T-cell (primary cell): ENCODE data around the gene NCOA7. TPM values are rescaled to one million over a fixed set of nuclear protein-coding genes. Genes with fewer than 3 reads are reported as not detected.
A peak's percentile ranks its signal among the peaks of the same experiment; 100 is the strongest.

Experiments
- ATAC-seq, 4 experiments: fragments of 200-7000 bp in 3 of 4; fragments of 150-1000 bp in 1 of 4; cut with Tn5 transposase; replicated peaks in 1 of 4; 1 replicate in 3 of 4; 2 replicates in 1 of 4; pipeline ENCODE4 v1.10.0; 2021; ENCODE audit warnings: moderate library complexity in 3 of 4, mild to moderate bottlenecking in 2 of 4, moderate number of reproducible peaks in 1 of 4
- CTCF ChIA-PET, 2 donors: fragments of 300-600 bp; sonication (Branson Sonifier 250); formaldehyde crosslinking; loops; one replicate each; lab custom pipeline; 2022; ENCODE audit warnings: antibody characterized with exemption in 2 of 2; lab: Charles Lee
- POLR2A ChIA-PET, 2 donors: fragments of 300-600 bp; sonication (Branson Sonifier 250); formaldehyde crosslinking; loops; one replicate each; lab custom pipeline; 2022; ENCODE audit warnings: antibody characterized with exemption in 2 of 2; lab: Charles Lee
- DNase-seq, 35 experiments: peaks; one replicate each; pipeline versions ENCODE4 v3.0.0 to v3.0.0-alpha.2; 2013 to 2023
- H3K27ac ChIP-seq: one replicate; pipeline ENCODE4 v1.5.1; 2013; ENCODE audit warnings: low read length
- H3K27me3 ChIP-seq, 2 experiments: replicated peaks in 1 of 2; 1 replicate in 1 of 2; 2 replicates in 1 of 2; pipeline versions ENCODE4 v1.6.1 to v1.7.0; 2013; ENCODE audit warnings: low read length in 1 of 2, mixed read lengths in 1 of 2; ENCODE audit not compliant: control insufficient read depth in 2 of 2, insufficient read depth in 2 of 2; ENCODE audit errors: extremely low read depth in 1 of 2
- H3K36me3 ChIP-seq, 2 donors: 1 replicate in 1 of 2; 2 replicates in 1 of 2; pipeline versions ENCODE4 v1.6.1 to v1.7.0; 2013; ENCODE audit warnings: low read length in 1 of 2; ENCODE audit not compliant: control insufficient read depth in 2 of 2, insufficient read depth in 1 of 2; ENCODE audit errors: extremely low read depth in 1 of 2
- H3K4me1 ChIP-seq, 2 experiments: 1 replicate in 1 of 2; 2 replicates in 1 of 2; pipeline versions ENCODE4 v1.6.1 to v1.7.0; 2013; ENCODE audit warnings: low read length in 2 of 2, mixed read lengths in 1 of 2; ENCODE audit not compliant: insufficient read depth in 2 of 2, control insufficient read depth in 1 of 2; ENCODE audit errors: extremely low read depth in 1 of 2
- H3K4me3 ChIP-seq, 2 donors: 1 replicate in 1 of 2; 2 replicates in 1 of 2; pipeline versions ENCODE4 v1.5.1 to v1.7.0; 2013; ENCODE audit warnings: mild to moderate bottlenecking in 2 of 2, low read length in 1 of 2, moderate library complexity in 1 of 2; ENCODE audit not compliant: control insufficient read depth in 1 of 2; ENCODE audit errors: extremely low read depth in 1 of 2
- H3K9me3 ChIP-seq: 2 replicates; pipeline ENCODE4 v1.7.0; 2013
- H3K27ac Mint-ChIP-seq, 2 donors: one replicate each; pipeline ENCODE4 v1.8.0; 2020 to 2021; ENCODE audit warnings: mild to moderate bottlenecking in 2 of 2, mixed read lengths in 2 of 2
- H3K27me3 Mint-ChIP-seq, 2 donors: one replicate each; pipeline ENCODE4 v1.8.0; 2021 to 2022; ENCODE audit warnings: mixed read lengths in 2 of 2
- H3K36me3 Mint-ChIP-seq: one replicate; pipeline ENCODE4 v1.8.0; 2021; ENCODE audit warnings: mixed read lengths
- H3K4me1 Mint-ChIP-seq, 3 donors: one replicate each; pipeline ENCODE4 v1.8.0; 2020 to 2022; ENCODE audit warnings: mixed read lengths in 3 of 3, mild to moderate bottlenecking in 1 of 3
- H3K4me3 Mint-ChIP-seq, 3 donors: one replicate each; pipeline ENCODE4 v1.8.0; 2020 to 2022; ENCODE audit warnings: mild to moderate bottlenecking in 3 of 3, mixed read lengths in 3 of 3, moderate library complexity in 3 of 3
- H3K9me3 Mint-ChIP-seq, 3 donors: one replicate each; pipeline ENCODE4 v1.8.0; 2020 to 2022; ENCODE audit warnings: mixed read lengths in 3 of 3
- WGBS: methylation state at CpG from one replicate; pipeline ENCODE4 v1.1.5; 2013; ENCODE audit warnings: missing lambda C conversion rate; ENCODE audit not compliant: insufficient coverage; 5-methylcytosine and 5-hydroxymethylcytosine counted together
- total RNA-seq, 35 experiments: library from RNA in 6 of 35; stranded (reverse) in 6 of 35; fragments of 120-200 nt in 1 of 35; gene quantifications; one replicate each; pipeline versions ENCODE4 v1.2.1 to v1.2.4 and lab custom pipeline; 2013 to 2026

NCOA7 gene
- total RNA-seq, 5 donors from 2014 or later (not counting 1 experiment from before 2014, with no cell fraction given) = 40.3 to 51.6 (median 46.4) TPM

DNA sequence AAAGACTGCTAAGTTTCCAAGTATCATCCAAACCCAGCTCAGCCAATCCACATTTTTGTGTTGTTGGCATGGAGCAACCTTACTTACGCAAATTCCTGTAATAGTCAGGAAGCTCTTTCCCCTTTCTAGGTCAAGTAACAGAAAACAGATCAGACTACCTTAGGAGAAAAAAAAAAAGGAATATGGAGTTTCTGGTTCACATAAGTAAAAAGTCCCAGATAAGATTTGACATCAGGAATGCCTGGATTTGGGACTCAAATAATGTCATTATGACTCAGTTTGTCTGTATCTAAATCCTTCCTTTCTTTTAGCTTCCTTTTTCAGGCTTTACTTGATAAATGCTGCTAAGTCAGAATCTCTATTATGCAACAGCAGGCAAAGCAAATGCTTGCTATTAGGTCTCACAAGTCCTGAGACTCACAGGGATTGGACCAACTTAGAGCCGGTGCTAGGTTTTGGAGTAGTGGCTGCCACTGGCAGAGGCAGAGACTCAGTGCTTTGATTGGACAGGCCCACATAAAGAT lies 44.5 kb downstream of the NCOA7 start:
- H3K4me1 ChIP-seq = peaks cover 18 to 27% of the 10 kb centered on the region in 2 experiments
- H3K27me3 Mint-ChIP-seq = no peaks in the 10 kb centered on the region
- no peaks in the 10 kb centered on the region for H3K27me3 ChIP-seq
- no peak overlapping the region for H3K4me3 Mint-ChIP-seq
- H3K36me3 ChIP-seq = no peaks in the 10 kb centered on the region
- ChIA-PET CTCF (interaction anchor here in 1 of 2 donors (0.7 to 2.6 kb wide), 3 partner anchors 44 to 97 kb away, joined by 3 to 8 read pairs (median 4); no protein-coding TSS in a partner anchor), POLR2A (interaction anchor here in 1 of 2 donors (0.7 kb wide), 1 partner anchor 9 kb away, joined by 3 read pairs; no protein-coding TSS in a partner anchor)
- H3K4me1 Mint-ChIP-seq = peaks cover 50 to 69% (median 54%) of the 10 kb centered on the region in 3 donors
- WGBS = 100% methylated on average over 1 of the region's 2 CpGs
- no peak for ATAC-seq
- H3K27ac ChIP-seq = peak overlapping the region; percentile 8
- no peak for DNase-seq
- no peak overlapping the region for H3K4me3 ChIP-seq
- no peaks in the 10 kb centered on the region for H3K9me3 ChIP-seq
- H3K36me3 Mint-ChIP-seq = peaks cover 20% of the 10 kb centered on the region
- H3K9me3 Mint-ChIP-seq = no peaks in the 10 kb centered on the region
- H3K27ac Mint-ChIP-seq = peak overlapping the region in 1 of 2 donors; percentile 95

DNA sequence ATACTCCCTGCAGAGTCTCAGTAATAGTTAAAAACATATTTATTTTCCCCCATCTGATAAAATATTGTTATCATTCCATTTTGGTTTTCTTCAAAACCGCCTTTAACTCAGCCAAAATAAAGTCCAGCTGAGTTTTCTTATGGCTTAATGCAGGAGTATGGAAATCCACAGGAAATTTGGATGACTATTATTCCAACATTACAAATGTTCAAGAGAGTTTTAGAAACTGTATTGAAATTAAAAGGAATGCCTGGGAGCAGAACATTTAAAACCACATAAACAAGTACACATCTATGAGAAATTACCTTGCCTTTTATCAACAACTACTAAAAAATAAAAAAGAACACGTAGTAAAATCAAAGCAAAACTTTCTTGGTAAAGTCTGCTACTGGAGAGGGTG lies 45.7 kb downstream of the NCOA7 start:
- Mint-ChIP-seq H3K4me3 (no peak overlapping the region), H3K27me3 (no peaks in the 10 kb centered on the region), H3K4me1 (peaks cover 43 to 59% (median 44%) of the 10 kb centered on the region in 3 donors), H3K36me3 (peaks cover 20% of the 10 kb centered on the region), H3K27ac (no peak overlapping the region), H3K9me3 (no peaks in the 10 kb centered on the region)
- H3K27me3 ChIP-seq = no peaks in the 10 kb centered on the region
- no peak overlapping the region for H3K4me3 ChIP-seq
- no peaks in the 10 kb centered on the region for H3K9me3 ChIP-seq
- CTCF ChIA-PET = interaction anchor here in 1 of 2 donors (0.8 to 1.6 kb wide), 2 partner anchors 14 to 55 kb away, joined by 3 to 5 read pairs; no protein-coding TSS in a partner anchor
- DNase-seq (no peak), ATAC-seq (no peak)
- no peak overlapping the region for H3K27ac ChIP-seq
- WGBS = no CpG with 5 or more reads among the region's 2 CpGs
- peaks cover 15 to 27% of the 10 kb centered on the region in 2 experiments for H3K4me1 ChIP-seq
- H3K36me3 ChIP-seq = no peaks in the 10 kb centered on the region
- POLR2A ChIA-PET = no interaction called here

DNA sequence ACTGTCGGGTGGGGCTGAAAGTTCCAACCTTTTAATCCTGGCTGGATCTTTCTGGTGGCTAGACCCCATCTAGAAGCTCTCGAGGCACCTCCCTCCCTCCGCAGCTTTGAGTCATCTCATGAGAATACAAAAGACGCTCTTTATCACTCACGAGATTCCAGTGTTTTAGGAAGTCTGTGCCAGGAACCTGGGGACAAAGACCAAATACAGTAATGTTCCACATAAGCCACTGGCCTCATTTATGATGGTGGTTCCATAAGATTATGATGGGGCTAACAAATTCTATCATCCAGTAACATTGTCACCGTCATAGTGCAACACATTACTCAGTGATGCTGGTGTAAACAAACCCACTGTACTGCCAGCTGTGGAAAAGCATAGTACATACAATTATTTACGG lies 48.7 kb downstream of the NCOA7 start:
- Mint-ChIP-seq H3K4me1 (peaks cover 17 to 45% (median 27%) of the 10 kb centered on the region in 3 donors), H3K9me3 (no peaks in the 10 kb centered on the region), H3K27me3 (no peaks in the 10 kb centered on the region), H3K36me3 (peaks cover 17% of the 10 kb centered on the region), H3K27ac (no peak overlapping the region), H3K4me3 (no peak overlapping the region)
- CTCF ChIA-PET = no interaction called here
- no peak for DNase-seq
- no peaks in the 10 kb centered on the region for H3K9me3 ChIP-seq
- no peak for ATAC-seq
- POLR2A ChIA-PET = interaction anchor here in 1 of 2 donors (0.6 kb wide), 1 partner anchor 34 kb away, joined by 8 read pairs; no protein-coding TSS in a partner anchor
- H3K27me3 ChIP-seq = no peaks in the 10 kb centered on the region
- H3K36me3 ChIP-seq = no peaks in the 10 kb centered on the region
- H3K27ac ChIP-seq = no peak overlapping the region
- 100% methylated on average over 1 of the region's 7 CpGs for WGBS
- H3K4me3 ChIP-seq = no peak overlapping the region
- peaks cover 0 to 10% of the 10 kb centered on the region in 2 experiments for H3K4me1 ChIP-seq

DNA sequence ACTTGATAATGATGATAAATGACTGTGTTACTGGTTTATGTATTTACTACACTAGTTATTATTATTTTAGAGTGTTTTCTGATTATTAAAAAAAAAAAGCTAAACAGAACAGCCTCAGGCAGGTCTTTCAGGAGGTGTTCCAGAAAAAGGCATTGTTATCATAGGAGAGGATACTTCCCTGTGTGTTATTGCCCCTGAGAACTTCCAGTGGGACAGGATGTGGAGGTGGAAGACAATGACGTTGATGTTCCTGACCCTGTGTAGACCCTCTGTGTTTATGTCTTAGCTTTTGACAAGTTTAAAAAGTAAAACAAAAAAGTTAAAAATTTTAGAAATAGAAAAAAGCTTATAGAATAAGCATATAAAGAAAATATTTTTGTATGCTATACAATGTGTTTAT lies 49.1 kb downstream of the NCOA7 start:
- no peaks in the 10 kb centered on the region for H3K27me3 ChIP-seq
- no peaks in the 10 kb centered on the region for H3K36me3 ChIP-seq
- no peaks in the 10 kb centered on the region for H3K9me3 ChIP-seq
- no peak overlapping the region for H3K4me3 ChIP-seq
- DNase-seq = no peak
- no peak overlapping the region for H3K4me3 Mint-ChIP-seq
- H3K27ac ChIP-seq = no peak overlapping the region
- no peak overlapping the region for H3K27ac Mint-ChIP-seq
- no peaks in the 10 kb centered on the region for H3K9me3 Mint-ChIP-seq
- no peak for ATAC-seq
- peaks cover 18% of the 10 kb centered on the region for H3K36me3 Mint-ChIP-seq
- no peaks in the 10 kb centered on the region for H3K27me3 Mint-ChIP-seq
- no CpG with 5 or more reads among the region's 1 CpG for whole genome bisulfite sequencing
- ChIA-PET CTCF (no interaction called here), POLR2A (interaction anchor here in 1 of 2 donors (0.6 kb wide), 1 partner anchor 35 kb away, joined by 8 read pairs; no protein-coding TSS in a partner anchor)
- H3K4me1 Mint-ChIP-seq = peaks cover 13 to 43% (median 24%) of the 10 kb centered on the region in 3 donors
- H3K4me1 ChIP-seq = peaks cover 0 to 6% of the 10 kb centered on the region in 2 experiments

DNA sequence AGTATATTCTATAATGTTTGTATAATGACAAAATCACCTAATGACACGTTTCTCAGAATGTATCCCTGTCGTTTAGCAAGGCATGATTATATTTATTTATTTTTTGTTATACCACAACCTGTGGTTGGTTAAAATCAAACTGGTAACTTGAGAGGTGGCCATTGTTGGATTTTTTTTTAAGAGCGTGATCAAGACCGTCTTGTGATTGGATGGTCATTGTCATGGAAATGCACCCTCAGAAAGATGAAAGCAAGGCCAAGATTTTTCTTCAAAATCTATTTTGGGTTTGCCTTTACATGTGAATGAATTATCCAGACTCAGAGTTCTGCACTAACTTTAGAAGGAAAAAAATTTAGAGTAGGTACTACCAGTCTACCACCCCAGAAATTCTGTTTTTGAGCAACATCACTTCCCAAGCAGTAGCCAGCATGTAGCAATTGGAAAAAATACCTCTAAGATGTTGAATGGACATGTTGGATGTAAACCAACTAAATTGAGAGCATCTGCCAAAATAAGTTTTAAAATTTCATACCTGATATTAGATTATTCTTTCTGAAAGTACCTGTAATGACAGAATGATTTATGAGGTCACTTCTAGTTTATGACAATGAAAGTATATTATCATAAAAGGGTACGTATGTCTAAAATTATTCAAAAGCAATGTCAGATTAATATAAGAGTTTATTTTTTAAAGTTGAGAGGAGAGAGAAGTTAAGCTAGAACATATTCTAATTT lies 50.8 kb downstream of the NCOA7 start:
- WGBS = 100% methylated on average over 1 of the region's 5 CpGs
- Histone ChIP-seq H3K36me3 (no peaks in the 10 kb centered on the region), H3K4me1 (no peaks in the 10 kb centered on the region), H3K27ac (no peak overlapping the region), H3K4me3 (no peak overlapping the region), H3K9me3 (no peaks in the 10 kb centered on the region), H3K27me3 (no peaks in the 10 kb centered on the region)
- Mint-ChIP-seq H3K9me3 (no peaks in the 10 kb centered on the region), H3K27ac (no peak overlapping the region), H3K36me3 (peaks cover 20% of the 10 kb centered on the region), H3K4me1 (peaks cover 18 to 37% (median 23%) of the 10 kb centered on the region in 3 donors), H3K4me3 (no peak overlapping the region), H3K27me3 (no peaks in the 10 kb centered on the region)
- no peak for ATAC-seq
- ChIA-PET POLR2A (interaction anchor here in 1 of 2 donors (0.7 kb wide), 1 partner anchor 8 kb away, joined by 8 read pairs; no protein-coding TSS in a partner anchor), CTCF (no interaction called here)
- no peak for DNase-seq

DNA sequence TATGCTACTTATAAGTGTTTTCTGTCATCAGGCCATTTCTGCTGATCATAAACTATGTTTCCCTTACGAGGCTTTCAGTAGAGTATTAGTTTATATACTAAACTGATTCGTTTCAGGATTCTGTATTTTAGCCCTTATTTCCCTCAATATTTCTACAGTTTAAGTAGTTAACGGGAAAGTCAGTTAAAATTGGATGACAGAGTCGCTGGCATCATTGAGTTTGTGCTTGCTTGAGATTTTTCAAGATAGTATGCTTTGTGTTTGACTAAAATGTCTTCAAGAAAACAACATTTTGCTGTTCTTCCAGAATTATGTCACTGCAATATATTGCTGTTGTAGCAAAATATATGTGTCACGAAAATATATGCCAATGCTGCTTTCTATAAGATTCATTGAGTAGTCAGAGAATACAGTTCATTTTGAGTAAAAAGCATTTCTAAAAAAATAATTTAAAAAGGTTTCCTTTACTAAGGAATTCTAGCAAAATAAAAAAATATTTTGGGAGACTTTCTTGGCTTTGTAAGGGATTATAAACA lies 51.4 kb downstream of the NCOA7 start:
- Mint-ChIP-seq H3K27ac (no peak overlapping the region), H3K4me1 (peaks cover 17 to 33% (median 23%) of the 10 kb centered on the region in 3 donors), H3K4me3 (no peak overlapping the region), H3K9me3 (no peaks in the 10 kb centered on the region), H3K27me3 (no peaks in the 10 kb centered on the region), H3K36me3 (peaks cover 19% of the 10 kb centered on the region)
- no peak for DNase-seq
- CTCF ChIA-PET = no interaction called here
- H3K27ac ChIP-seq = no peak overlapping the region
- H3K9me3 ChIP-seq = no peaks in the 10 kb centered on the region
- POLR2A ChIA-PET = no interaction called here
- H3K4me1 ChIP-seq = no peaks in the 10 kb centered on the region
- H3K4me3 ChIP-seq = no peak overlapping the region
- H3K27me3 ChIP-seq = no peaks in the 10 kb centered on the region
- WGBS = no CpG with 5 or more reads among the region's 5 CpGs
- ATAC-seq = no peak
- no peaks in the 10 kb centered on the region for H3K36me3 ChIP-seq
